ENCODE results near the gene DLGAP1.

DLGAP1 gene

GRCh38 chr18:4356929-4357328 is 98.2 kb downstream of the DLGAP1 start:
- Mint-ChIP-seq H3K27ac (no peak overlapping the region), H3K9me3 (peaks cover 7% of the 10 kb centered on the region), H3K36me3 (ENCODE audit: low read depth) (peaks cover 7% of the 10 kb centered on the region), H3K4me1 (peaks cover 61% of the 10 kb centered on the region), H3K27me3 (ENCODE audit: low read depth, poor library complexity) (peaks cover 3% of the 10 kb centered on the region), H3K4me3 (no peak overlapping the region)
- TF ChIP-seq CTCF (IDR thresholded peaks at IDR 0.05), result no peak
- DNase-seq, result no peak

GRCh38 chr18:4353853-4354418 is 101.2 kb downstream of the DLGAP1 start:
- no peak overlapping the region for H3K4me3 Mint-ChIP-seq
- H3K36me3 Mint-ChIP-seq (ENCODE audit: low read depth), result peaks cover 7% of the 10 kb centered on the region
- H3K9me3 Mint-ChIP-seq, result no peaks in the 10 kb centered on the region
- TF ChIP-seq CTCF (IDR thresholded peaks at IDR 0.05), result no peak
- H3K4me1 Mint-ChIP-seq, result peaks cover 58% of the 10 kb centered on the region
- no peak overlapping the region for H3K27ac Mint-ChIP-seq
- DNase-seq, result no peak
- peaks cover 3% of the 10 kb centered on the region for H3K27me3 Mint-ChIP-seq (ENCODE audit: low read depth, poor library complexity)

- no peak for TF ChIP-seq CTCF (IDR thresholded peaks at IDR 0.05)
- Mint-ChIP-seq H3K4me3 (peak overlapping the region; percentile 75), H3K9me3 (no peaks in the 10 kb centered on the region), H3K36me3 (ENCODE audit: low read depth) (peaks cover 7% of the 10 kb centered on the region), H3K4me1 (peaks cover 48% of the 10 kb centered on the region), H3K27ac (peak overlapping the region; percentile 50), H3K27me3 (ENCODE audit: low read depth, poor library complexity) (peaks cover 3% of the 10 kb centered on the region)
- DNase-seq, result peak; percentile 59
These were observed 102.2 kb downstream of the DLGAP1 start for GRCh38 chr18:4352746-4353551.

GRCh38 chr18:4351005-4351404 is 104.1 kb downstream of the DLGAP1 start:
- Mint-ChIP-seq H3K4me1 (peaks cover 31% of the 10 kb centered on the region), H3K4me3 (no peak overlapping the region), H3K27ac (no peak overlapping the region), H3K36me3 (ENCODE audit: low read depth) (peaks cover 4% of the 10 kb centered on the region), H3K9me3 (no peaks in the 10 kb centered on the region), H3K27me3 (ENCODE audit: low read depth, poor library complexity) (peaks cover 3% of the 10 kb centered on the region)
- DNase-seq, result no peak
- TF ChIP-seq CTCF (IDR thresholded peaks at IDR 0.05), result no peak

GRCh38 chr18:4335386-4335785 is 119.7 kb downstream of the DLGAP1 start:
- H3K9me3 Mint-ChIP-seq, result no peaks in the 10 kb centered on the region
- H3K27ac Mint-ChIP-seq, result no peak overlapping the region
- peaks cover 4% of the 10 kb centered on the region for H3K4me1 Mint-ChIP-seq
- TF ChIP-seq CTCF (IDR thresholded peaks at IDR 0.05), result no peak
- H3K27me3 Mint-ChIP-seq (ENCODE audit: low read depth, poor library complexity), result no peaks in the 10 kb centered on the region
- no peak for DNase-seq
- no peak overlapping the region for H3K4me3 Mint-ChIP-seq
- H3K36me3 Mint-ChIP-seq (ENCODE audit: low read depth), result no peaks in the 10 kb centered on the region

- DNase-seq, result no peak
- Mint-ChIP-seq H3K36me3 (ENCODE audit: low read depth) (no peaks in the 10 kb centered on the region), H3K4me3 (no peak overlapping the region), H3K4me1 (peaks cover 4% of the 10 kb centered on the region), H3K9me3 (no peaks in the 10 kb centered on the region), H3K27me3 (ENCODE audit: low read depth, poor library complexity) (no peaks in the 10 kb centered on the region), H3K27ac (no peak overlapping the region)
- TF ChIP-seq CTCF (IDR thresholded peaks at IDR 0.05), result no peak
These were observed 122.1 kb downstream of the DLGAP1 start for GRCh38 chr18:4333043-4333442.

Measured in nephron progenitor cell (in vitro differentiated cells).